Measurements from ENCODE around the gene HINFP.
"Not testable (repeated sequence)": the region's sequence is repeated elsewhere in the genome, so short reads cannot be mapped to it uniquely, and the experiment has no call there.

HINFP gene

DNA sequence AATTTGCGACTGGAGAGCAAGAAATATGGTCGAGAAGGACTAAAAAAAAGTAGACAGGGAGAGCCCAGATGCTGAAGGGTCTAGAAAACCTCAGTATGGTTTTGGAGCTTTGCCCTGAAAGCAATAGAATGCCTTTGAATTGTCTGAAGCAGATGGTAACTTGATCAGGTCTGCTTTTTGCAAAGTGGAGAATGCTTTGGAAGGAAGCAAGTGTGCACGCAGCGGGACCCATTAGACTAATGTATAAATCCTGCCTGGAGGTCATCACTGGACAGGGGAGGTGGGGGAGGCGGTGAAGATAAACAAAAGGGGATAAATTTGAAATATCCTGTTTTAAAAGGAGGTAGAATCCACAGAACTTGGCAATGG is 757 bp upstream of the HINFP start:
- peak; percentile 77 for DNase-seq (ENCODE audit: low read depth)
- TF ChIP-seq CTCF (conservative IDR thresholded peaks at IDR 0.05; ENCODE audit: low read length), result no peak
- peak overlapping the region; percentile 77 for H3K4me3 ChIP-seq (ENCODE audit: low read length)

GRCh38 chr11:119121811-119122124 is 388 bp downstream of the HINFP start:
- no peak for DNase-seq (ENCODE audit: low read depth)
- peak overlapping the region; percentile 99 for H3K4me3 ChIP-seq (ENCODE audit: low read length)
- TF ChIP-seq CTCF (conservative IDR thresholded peaks at IDR 0.05; ENCODE audit: low read length), result no peak

- DNase-seq (ENCODE audit: low read depth), result no peak
- TF ChIP-seq CTCF (conservative IDR thresholded peaks at IDR 0.05; ENCODE audit: low read length), result no peak
- no peak overlapping the region for H3K4me3 ChIP-seq (ENCODE audit: low read length)
These were observed 4.4 kb downstream of the HINFP start for GRCh38 chr11:119125821-119126220.

- no peak for TF ChIP-seq CTCF (conservative IDR thresholded peaks at IDR 0.05; ENCODE audit: low read length)
- no peak for DNase-seq (ENCODE audit: low read depth)
- H3K4me3 ChIP-seq (ENCODE audit: low read length), result no peak overlapping the region
These were observed 5.4 kb downstream of the HINFP start for GRCh38 chr11:119126675-119127268.

DNA sequence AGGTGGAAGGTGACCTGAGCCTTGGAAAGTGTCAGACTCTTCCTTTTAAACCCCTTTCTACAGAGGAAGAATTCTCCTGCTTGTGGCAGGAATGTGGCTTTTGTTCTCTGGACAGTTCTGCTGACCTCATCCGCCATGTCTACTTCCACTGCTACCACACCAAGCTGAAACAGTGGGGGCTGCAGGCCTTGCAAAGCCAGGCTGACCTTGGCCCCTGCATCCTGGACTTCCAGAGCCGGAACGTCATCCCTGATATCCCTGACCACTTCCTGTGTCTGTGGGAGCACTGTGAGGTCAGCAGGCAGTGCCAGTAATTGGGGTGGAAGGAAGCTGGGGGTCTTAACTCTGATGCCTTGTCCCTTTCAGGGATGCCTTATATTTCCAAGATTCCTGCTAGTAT is 9.3 kb downstream of the HINFP start:
- no peak for TF ChIP-seq CTCF (conservative IDR thresholded peaks at IDR 0.05; ENCODE audit: low read length)
- H3K4me3 ChIP-seq (ENCODE audit: low read length), result no peak overlapping the region
- DNase-seq (ENCODE audit: low read depth), result no peak

GRCh38 chr11:119134389-119134978 is 13.1 kb downstream of the HINFP start:
- TF ChIP-seq CTCF (conservative IDR thresholded peaks at IDR 0.05; ENCODE audit: low read length), result peak; percentile 46
- DNase-seq (ENCODE audit: low read depth), result no peak
- H3K4me3 ChIP-seq (ENCODE audit: low read length), result no peak overlapping the region

- not testable (repeated sequence) for DNase-seq (ENCODE audit: low read depth); H3K4me3 ChIP-seq (ENCODE audit: low read length)
These were observed 17.9 kb downstream of the HINFP start for GRCh38 chr11:119139276-119139675.

All from AG10803 (cell line).